Stimulated activated CD4-positive, alpha-beta T cell treated with anti-CD3 and anti-CD28 coated beads, Interleukin-4, amount 100 ng/mL, for 24 hours (primary cell): ENCODE data around the gene METTL15.
"Not testable (repeated sequence)": the region's sequence is repeated elsewhere in the genome, so short reads cannot be mapped to it uniquely, and the experiment has no call there.

ENCODE experiments used
- DNase-seq: peaks from one replicate; pipeline ENCODE4 v3.0.0-alpha.2; 2020

METTL15 gene

DNA sequence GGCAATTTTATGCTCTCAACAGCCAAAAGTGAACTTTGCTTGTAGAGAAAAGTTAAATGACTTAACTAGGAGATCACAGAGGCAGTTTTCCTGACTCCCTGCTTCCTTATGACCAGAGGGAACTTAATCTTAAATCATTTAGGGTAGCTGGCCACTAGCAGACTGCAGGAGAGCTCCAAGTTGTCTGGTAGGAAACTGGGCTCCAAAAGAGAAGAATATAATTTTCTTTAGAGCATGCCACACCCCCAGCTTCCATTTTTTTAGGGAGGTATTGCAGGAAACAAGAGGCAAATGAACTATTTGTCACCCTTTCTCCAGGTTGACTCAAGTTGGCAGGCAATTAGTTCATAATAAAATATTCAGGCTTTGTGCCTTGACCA, 2.6 kb downstream of the METTL15 start:
- DNase-seq, result no peak

DNA sequence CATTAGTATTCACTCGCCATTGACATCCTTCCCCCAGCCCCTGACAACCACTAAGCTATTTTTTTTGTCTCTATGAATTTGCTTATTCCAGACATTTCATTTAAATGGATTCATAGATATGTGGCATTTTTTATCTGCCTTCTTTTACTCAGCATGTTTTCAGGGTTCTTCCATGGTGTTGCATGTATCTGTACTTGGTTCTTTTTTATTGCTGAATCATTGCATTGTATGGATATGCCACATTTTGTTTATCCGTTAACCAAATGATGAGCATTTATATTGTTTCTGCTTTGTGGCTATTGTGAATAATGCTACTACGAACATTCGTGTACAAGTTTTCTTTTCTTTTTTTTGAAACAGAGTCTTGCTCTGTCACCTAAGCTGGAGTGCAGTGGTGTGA, 5.9 kb downstream of the METTL15 start:
- DNase-seq, result no peak

DNA sequence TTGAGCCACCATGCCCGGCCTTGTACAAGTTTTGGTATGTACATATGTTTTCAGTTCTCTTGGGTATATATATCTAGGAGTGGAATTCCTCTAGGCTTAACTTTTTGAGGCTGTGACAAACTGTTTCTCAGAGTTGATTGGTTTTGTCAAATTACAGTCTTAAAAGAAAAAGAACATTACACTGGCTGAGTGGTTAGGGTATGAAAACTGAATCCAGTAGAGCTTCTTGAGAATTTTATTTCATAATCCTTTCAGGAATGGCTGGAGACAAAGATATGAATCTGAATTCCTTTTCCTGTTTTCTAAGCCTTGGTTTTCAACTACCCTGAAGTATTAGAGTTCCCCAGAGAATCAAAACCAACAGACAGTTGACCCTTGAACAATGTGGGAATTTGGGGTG, 6.5 kb downstream of the METTL15 start:
- no peak for DNase-seq

DNA sequence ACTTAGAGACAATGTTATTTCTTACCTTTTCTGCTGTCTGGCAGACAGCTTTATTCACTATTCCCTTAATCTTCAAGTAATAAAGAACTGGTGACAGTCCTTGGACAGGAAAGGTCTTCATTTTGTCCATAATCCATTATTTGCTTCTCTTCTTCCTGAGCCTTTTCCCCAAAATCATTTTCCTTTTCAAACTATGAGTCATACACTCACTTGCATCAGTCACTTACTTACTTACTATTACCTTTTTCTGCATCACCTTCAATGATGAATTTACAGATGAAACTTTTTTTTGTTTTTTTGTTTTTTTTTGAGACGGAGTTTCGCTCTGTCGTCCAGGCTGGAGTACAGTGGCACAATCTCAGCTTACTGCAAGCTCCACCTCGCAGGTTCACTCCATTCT, 9.5 kb downstream of the METTL15 start:
- DNase-seq, result no peak

DNA sequence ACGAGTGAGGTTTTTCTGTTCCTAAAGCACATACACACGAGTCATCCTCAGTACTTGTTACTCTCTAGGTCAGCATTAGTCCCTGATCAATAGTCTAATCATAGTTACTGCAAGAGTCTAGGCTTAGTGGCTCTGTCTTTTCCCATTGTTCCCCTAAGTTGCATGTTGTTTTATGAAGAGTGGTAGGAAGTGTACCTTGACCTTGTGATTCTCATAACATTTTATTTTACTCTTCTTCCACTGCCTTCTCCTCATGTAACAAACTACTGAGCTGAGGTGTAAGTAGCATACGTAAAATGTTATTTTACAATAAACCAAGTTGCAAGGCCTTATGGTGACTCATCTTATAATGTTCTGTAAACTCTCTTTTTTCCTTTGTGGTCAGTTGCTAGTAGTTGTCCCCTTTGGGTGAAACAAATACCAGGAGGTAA, 15.0 kb downstream of the METTL15 start:
- DNase-seq, result no peak

DNA sequence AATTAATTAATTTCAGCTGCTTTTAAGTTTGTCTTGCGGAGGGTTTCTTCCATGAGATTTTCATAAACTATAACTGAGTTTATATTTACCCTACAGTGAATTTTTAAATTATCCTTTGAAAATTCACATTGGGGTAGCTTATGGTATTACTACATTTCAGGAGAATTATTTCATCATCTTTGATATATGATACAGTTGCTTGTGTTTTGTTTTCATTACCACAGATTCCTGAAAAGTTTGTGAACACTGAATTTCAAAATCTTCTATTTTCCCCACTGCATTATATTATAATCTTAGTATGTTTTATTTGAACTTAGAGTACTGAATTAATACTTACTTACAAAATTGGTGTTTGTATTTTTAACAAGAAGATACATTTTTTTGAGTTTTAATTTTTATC, 24.4 kb downstream of the METTL15 start:
- DNase-seq, result no peak

DNA sequence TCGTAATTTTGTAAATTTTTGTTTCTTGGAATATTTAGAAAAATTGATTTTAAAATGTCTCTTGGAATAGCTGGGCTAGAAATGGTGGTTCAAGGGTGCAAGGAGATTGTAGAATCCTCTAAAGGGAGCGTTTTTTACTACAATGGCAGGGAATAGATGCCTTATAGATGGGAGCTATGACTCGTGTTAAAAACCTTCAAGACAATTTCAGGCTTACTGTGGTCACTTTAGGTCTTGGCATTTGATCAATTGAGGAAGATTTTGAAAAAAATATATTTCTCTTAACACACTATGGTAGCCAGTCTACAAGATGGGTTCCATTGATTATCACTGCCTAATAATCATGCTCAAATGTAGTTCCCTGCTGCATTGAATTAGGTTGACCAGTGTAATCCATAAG, 25.0 kb downstream of the METTL15 start:
- DNase-seq, result no peak

DNA sequence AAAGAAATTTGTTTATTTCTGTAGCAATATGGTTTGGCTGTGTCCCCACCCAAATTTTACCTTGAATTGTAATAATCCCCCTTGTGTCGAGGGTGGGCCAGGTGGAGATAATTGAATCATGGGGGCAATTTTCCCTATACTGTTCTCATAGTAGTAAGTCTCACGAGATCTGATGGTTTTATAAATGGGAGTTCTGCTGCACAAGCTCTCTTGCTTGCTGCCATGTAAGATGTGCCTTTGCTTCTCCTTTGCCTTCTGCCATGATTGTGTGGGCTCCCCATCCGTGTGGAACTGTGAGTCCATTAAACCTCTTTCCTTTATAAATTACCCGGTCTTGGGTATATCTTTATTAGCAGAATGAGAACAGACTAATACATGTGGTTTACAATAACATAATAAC, 28.0 kb downstream of the METTL15 start:
- DNase-seq, result not testable (repeated sequence)

DNA sequence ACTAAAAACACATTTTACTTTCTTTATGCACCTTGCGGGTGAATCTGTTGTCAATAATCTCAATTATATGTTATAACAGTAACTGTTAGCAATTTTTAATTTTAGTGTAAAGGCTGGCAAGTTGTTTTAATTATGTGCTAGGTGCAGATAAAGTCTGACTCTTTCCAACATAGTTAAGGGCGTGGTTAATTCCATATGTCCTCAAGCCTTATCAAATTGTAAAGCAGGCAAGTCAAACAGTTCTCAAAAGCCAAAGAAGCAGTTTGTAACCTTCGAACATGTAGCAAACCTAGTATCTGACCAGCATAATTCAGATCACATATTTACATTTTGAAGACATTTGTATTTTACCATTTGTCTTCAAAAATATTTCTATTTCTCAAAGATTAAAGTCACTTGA, 29.2 kb downstream of the METTL15 start:
- DNase-seq, result no peak

DNA sequence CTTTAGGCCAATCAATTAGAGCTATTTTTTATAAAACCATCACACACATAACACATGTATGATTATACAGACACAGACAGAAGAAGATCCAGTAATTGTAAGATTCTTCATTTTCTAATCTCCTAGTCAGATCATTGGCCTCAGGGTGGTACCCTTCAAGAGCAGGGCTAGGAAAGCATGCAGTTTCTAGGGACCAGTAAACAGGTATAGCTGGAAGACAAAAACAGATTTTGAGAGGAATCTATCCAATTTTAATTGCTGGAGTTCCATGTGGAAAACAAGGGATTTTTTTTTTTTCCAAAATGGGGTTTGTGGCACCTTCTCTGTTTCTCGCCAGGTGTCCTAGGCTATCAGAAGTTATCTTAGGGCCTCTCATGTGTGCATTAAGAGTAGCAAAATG, 29.6 kb downstream of the METTL15 start:
- DNase-seq, result no peak

DNA sequence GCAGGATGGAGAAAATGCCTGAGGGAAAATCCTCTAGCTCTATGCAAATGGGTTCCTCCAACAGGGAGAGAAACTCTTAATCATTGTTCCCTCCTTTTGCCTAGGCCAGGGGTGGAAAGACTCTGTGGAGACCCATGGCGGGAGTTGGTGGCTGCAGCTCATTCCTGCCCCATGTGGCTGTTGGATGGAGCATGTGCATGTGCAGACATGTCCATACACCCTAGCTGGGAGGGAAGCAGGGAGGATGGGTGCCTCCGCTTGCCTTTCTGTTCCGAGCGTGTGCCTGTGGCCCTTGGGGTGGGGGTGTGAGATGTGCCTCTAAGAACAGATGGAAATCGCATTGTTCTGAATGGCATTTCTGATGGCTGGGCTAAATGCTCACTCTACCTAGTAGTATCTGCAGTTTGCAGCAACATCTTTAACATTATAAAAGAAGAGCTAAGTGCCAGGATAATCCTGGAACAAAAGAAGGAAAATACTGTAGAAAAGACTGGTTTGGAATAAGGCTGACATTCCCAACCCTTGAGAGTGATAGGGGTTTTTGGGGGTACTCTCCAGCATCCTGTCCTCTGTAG, 31.7 kb downstream of the METTL15 start:
- no peak for DNase-seq

DNA sequence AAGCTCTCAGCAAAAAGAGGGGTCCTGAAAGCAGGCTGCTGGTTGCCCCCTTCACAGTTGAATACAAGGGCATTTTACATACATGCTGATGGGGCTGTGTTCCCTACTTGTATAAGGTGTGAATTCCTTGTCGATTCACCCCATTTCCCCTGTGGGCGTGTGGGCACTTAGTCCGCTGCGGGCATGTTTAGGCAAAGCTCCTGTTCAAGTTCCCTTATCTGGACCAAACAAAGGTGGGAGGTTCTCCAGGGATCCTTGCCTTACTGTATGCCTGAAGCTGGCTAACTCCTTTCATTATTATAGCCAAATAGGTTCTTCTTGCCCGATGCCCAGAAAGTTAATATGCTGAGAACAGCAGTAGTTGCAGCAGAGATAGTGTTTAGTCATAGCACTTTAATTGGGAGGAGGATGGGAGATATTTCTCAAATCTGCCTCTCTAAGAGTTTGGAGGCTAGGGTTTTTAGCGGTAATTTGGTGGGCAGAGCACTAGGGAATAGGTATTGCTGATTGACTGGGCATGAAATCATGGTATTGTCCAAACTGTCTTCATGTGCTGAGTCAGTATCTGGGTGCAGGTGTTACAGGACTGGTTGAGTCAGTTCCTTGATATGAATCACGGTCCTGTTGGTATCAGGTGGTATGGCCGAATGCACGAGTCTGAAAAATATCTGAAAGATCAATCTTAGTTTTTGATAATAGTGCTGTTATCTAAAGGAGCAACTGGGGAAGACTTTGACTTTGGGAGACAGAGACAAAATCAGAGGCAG, 32.7 kb downstream of the METTL15 start:
- no peak for DNase-seq

DNA sequence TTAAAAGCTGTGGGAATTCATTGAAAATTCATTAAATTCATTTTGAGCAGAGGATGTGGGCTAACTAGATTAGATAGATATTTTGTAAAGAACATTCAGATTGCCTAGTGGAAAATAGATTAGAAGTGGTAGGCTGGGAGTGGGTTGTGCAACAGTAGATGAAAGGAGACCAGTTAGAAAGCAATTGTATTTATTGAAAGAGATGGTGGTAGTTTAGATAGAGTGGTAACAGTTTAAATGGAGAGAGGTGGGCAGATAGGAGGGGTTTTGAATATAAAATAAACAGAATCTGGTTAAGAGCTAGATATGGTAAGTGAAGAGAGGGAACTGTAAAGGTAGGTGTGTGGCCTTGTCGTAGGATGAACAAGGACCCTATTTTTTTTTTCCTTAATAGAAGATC, 34.5 kb downstream of the METTL15 start:
- DNase-seq, result no peak

DNA sequence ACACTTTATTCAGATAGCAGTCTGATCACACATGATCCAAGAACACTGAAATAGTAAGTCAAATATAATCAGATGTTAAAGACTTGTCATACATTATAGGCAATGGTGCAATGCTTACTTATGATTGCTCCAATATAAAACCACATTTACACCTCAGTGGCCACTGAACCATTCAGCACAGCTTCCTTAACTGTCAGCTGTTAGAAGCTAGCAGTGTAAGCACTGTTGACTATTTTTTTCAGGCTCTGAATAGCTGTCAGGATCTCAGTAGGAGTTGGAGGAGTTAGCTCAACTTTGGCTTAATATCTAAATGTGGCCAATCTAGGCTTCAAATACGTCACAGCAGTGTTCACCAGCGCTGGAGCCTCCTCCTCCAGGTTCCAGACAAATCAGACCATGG, 36.6 kb downstream of the METTL15 start:
- DNase-seq, result no peak

DNA sequence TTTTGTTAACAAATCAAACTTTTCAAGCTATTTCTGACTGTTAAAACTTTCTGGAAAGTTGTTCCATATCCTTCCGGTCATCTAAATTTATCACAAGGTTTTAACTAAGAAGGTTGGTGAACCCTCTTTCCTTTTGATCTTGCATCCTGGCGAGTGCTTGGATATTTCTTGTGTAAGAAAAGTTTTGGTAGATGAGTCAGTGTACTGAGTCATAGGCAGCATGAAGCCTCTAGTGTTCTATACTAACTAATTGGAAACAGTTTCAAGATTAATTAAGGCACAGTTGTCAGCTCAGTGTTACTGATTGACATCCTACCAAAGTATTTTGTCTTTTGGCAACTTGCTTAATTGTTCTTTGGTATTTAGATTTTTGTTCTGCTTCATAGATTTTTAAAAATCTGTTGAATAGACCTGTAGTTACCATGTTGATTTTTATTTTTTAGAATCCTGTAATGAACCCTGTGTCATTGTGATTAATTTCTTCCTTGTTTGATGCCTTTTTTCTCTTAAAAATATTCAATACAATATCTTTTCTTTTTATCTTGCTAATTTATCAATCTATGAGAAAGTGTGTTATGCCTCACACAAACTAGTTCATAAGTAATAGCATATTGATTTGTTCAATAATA, 38.0 kb downstream of the METTL15 start:
- DNase-seq, result no peak

DNA sequence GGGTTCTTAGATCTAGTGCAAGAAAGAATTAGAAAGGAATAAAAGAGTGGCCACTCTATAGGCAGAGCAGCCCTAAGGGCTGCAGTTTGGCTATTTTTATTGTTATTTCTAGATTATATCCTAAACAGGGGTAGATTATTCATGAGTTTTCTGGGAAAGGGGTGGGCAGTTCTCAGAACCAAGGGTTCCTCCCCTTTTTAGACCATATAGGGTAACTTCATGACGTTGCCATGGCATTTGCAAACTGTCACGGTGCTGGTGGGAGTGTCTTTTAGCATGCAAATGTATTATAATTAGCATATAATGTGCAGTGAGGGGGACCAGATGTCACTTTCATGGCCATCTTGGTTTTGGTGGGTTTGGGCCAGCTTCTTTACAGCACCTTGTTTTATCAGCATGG, 44.6 kb downstream of the METTL15 start:
- DNase-seq, result no peak

DNA sequence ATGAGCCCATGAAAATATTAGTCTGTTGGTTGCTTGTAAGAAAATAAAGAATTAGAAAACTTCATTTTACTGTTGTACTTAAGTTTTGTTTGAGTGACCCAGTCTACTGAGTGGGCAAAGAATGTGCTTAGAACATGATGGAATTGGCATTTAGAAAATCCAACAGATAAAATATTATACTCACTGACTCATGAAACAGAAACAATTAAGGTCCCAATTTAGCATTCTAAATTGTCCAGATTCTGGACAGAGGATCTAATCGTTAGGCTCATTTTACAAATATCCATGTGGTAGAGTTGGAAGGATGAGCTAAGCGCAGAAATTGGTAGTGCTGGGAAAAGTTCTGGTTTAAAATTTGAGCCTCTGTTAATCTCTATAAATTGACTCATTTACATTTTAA, 45.4 kb downstream of the METTL15 start:
- no peak for DNase-seq

DNA sequence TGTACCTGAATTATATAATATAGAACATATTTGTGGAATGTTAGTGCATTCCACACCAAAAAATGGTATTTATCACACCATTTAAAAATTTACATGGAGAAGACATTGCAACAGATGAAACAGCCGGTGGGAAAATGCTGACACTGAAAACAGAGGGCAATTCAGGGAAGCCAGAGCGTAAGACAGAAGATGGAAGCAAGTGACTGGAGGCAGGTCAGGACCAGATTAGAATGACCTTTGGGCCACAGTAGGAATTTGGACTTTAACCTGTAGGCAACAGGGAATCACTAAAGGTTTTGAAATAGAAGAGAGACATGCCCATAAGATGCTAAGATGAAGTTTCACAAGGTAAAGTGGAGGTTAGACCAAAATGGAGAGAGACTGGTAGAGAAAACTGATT, 60.5 kb downstream of the METTL15 start:
- DNase-seq, result no peak

DNA sequence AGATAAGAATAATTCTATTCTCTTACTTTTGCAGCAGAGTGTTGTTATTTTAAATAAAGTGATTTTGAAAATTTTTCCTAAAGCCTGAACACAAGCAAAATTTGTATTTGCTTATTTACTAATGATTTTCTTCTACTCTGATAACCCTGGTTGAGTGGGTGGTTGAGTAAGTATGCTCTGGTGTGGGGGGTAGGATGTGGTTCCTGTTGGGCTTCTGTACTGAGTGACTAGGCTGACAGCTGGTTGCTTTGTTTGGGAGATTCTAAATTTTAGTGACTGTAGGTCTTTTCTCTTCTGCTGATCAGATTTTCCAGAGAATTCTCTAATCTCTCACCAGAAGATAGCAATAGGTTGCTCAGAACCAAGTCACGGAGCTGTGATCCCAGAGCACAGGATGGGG, 61.6 kb downstream of the METTL15 start:
- no peak for DNase-seq

DNA sequence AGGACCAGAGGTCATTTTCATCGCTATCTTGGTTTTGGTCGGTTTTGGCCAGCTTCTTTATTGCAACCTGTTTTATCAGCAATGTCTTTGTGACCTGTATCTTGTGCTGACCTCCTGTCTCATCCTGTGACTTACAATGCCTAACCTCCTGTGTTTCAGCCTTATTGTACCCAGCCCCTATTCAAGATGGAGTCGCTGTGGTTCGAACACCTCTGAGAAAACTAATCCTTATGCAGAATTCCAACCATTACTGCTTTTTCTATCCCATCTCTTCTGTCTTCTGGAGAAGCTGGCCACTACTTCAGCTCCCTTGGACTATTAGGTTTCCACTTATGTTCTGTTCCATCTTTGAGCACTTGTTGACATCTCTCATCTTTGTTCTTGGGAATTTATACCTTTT, 62.6 kb downstream of the METTL15 start:
- DNase-seq, result no peak

DNA sequence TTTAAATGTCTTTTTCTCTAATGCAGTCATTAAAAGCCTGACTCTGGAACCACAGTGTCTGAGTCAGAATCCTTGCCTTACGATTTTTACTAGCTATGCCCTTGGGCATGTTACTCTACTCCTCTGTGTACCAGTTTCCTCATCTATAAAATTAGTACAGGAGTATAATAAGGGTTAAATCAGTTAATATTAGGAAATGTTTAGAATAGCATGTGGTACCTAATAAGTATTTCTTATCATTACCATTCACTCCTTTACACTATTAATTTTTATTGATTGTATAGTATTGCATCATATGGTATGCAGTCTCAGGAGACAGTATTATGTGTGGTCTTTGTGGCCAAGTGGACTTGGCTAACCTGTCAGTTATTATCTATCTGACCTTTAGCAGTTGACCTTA, 68.2 kb downstream of the METTL15 start:
- DNase-seq, result no peak

DNA sequence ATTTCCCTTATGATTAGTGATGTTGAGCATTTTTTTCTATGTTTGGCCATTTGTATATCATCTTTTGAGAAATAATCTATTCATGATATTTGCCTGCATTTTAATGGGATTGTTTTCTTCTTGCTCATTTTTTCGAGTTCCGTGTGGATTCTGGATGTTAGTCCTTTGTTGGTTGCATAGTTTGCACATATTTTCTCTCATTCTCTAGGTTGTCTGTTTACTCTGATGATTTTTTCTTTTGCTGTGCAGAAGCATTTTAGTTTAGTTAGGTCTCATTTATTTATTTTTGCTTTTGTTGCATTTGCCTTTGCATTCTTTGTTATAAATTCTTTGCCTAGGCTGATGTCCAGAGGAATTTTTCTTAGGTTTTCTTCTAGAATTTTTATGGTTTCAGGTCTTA, 87.3 kb downstream of the METTL15 start:
- no peak for DNase-seq

DNA sequence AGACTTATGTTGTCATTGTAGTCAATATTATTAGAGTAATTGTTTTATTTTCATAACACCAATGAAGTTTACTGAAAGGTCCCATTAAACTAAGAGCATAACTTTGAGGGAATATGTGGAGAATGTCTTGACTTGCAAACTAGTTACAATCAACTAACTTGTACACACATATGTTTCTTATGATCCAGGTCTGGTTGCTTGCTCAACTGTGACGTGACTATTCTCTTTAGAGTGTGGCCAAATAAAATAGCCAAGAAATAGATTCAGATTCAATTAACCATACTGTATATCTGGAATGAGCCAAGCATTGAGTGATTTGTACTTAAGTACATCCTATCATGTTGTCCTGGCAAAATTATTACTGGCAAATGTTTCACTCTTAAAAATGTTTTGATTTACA, 101.7 kb downstream of the METTL15 start:
- DNase-seq, result no peak

DNA sequence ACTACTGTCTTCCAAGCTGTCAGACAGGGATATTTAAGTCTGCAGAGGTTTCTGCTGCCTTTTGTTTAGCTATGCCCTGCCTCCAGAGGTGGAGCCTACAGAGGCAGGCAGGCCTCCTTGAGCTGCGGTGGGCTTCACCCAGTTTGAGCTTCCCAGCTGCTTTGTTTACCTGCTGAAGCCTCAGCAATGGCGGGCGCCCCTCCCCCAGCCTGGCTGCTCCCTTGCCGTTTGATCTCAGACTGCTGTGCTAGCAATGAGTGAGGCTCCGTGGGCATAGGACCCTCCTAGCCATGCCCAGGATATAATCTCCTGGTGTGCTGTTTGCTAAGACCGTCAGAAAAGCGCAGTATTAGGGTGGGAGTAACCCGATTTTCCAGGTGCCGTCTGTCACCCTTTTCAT, 113.9 kb downstream of the METTL15 start:
- not testable (repeated sequence) for DNase-seq

DNA sequence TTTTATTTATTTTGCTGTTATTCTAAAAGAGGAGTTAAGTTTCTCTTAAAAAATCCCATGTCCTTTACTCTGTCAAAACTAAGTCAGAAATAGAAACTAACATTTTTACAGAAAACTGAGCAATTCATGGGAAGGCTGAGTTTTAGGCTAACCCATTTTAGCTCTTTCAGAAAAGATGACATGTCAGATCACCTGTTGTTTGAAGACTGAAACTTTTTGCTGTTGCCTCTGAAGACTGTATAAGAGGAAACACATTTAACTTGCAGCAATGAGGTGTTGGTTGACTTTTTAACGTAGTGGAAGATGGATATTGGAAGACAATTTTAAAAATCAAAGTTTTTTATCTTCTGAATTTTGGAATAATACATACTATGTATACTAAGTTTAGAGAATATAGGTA, 115.4 kb downstream of the METTL15 start:
- no peak for DNase-seq
